Transverse colon (tissue), 4 donors: ENCODE results near the gene MFF. TPM values are rescaled to one million over a fixed set of nuclear protein-coding genes. Genes with fewer than 3 reads are reported as not detected.

Source experiments
- DNase-seq: peaks from one replicate; pipeline ENCODE4 v3.0.0-alpha.2; 2019
- H3K27ac ChIP-seq, 4 donors: fragments of 200-600 bp; sonication (generic); 2 replicates each; pipeline ENCODE4 v1.5.1; 2016 to 2018; ENCODE audit warnings: inconsistent platforms in 4 of 4
- H3K27me3 ChIP-seq: fragments of 200-600 bp; sonication (generic); 2 replicates; pipeline ENCODE4 v1.5.1; 2017; ENCODE audit warnings: inconsistent platforms
- H3K36me3 ChIP-seq, 4 donors: fragments of 200-600 bp; sonication (generic); 2 replicates each; pipeline ENCODE4 v1.5.1; 2017 to 2019; ENCODE audit warnings: inconsistent platforms in 4 of 4
- H3K4me1 ChIP-seq, 4 donors: fragments of 200-600 bp; sonication (generic); 2 replicates each; pipeline ENCODE4 v1.5.1; 2017 to 2020; ENCODE audit warnings: inconsistent platforms in 4 of 4
- H3K4me3 ChIP-seq, 4 donors: fragments of 200-600 bp; sonication (generic); 1 replicate in 1 of 4; 2 replicates in 3 of 4; pipeline versions ENCODE4 v1.5.1 to v1.6.1; 2017 to 2019; ENCODE audit warnings: inconsistent platforms in 4 of 4
- H3K9me3 ChIP-seq, 2 donors: fragments of 200-600 bp; sonication (generic); 2 replicates each; pipeline ENCODE4 v1.5.1; 2017 to 2019; ENCODE audit warnings: inconsistent platforms in 2 of 2
- CTCF ChIP-seq, 5 experiments: fragments of 200-600 bp in 3 of 5; fragments of 450-650 bp in 2 of 5; sonication (generic) in 3 of 5; IDR thresholded peaks; 1 replicate in 2 of 5; 2 replicates in 3 of 5; pipeline ENCODE4 v1.5.1; 2016 to 2017; ENCODE audit warnings: antibody characterized with exemption in 5 of 5, inconsistent platforms in 3 of 5, mild to moderate bottlenecking in 2 of 5, moderate library complexity in 1 of 5
- EP300 ChIP-seq: sonication (generic); formaldehyde crosslinking; IDR thresholded peaks from one replicate; pipeline ENCODE4 v1.6.1; 2017; ENCODE audit warnings: antibody characterized with exemption, low read depth
- POLR2A ChIP-seq: fragments of 450-650 bp; IDR thresholded peaks from one replicate; pipeline ENCODE4 v1.6.1; 2016; ENCODE audit warnings: antibody characterized with exemption, mild to moderate bottlenecking, moderate library complexity
- POLR2AphosphoS5 ChIP-seq, 3 donors: sonication (generic); formaldehyde crosslinking; IDR thresholded peaks; one replicate each; pipeline ENCODE4 v1.6.1; 2016; ENCODE audit warnings: antibody characterized with exemption in 3 of 3
- WGBS, 2 donors: methylation state at CpG; one replicate each; pipeline ENCODE4 v1.1.5; 2018; ENCODE audit warnings: low coverage in 1 of 2; 5-methylcytosine and 5-hydroxymethylcytosine counted together
- in situ Hi-C, 4 donors: fragments of 200-750 bp; cut with MboI; loops; one replicate each; pipeline versions ENCODE4 v1.15.0 to v1.15.1; 2017; ENCODE audit warnings: low sequenced_read_pairs in 3 of 4, low pct_ligation_motif_present in 1 of 4, low pct_unique_long_range_greater_than_20kb in 1 of 4
- intact Hi-C: fragments of 100-400 bp; cut with DNase I; formaldehyde crosslinking; loops from one replicate; pipeline ENCODE4 v1.15.1; 2023; ENCODE audit warnings: low total_unique reads
- total RNA-seq, 4 donors: library from RNA; depleted of rRNA; stranded (reverse); fragments of >200 nt; gene quantifications; one replicate each; pipeline ENCODE4 v1.1.0, GENCODE V29; 2016

The MFF gene
- total RNA-seq, 4 donors from 2014 or later, result 22.3 to 127 (median 103) TPM

GRCh38 chr2:227308784-227309183, 16.3 kb upstream of the MFF start:
- WGBS, 2 donors, result 85 to 90% methylated on average over 3 to 4 of the region's 4 CpGs
- no peaks in the 10 kb centered on the region for H3K27me3 ChIP-seq
- no peaks in the 10 kb centered on the region for H3K36me3 ChIP-seq
- H3K9me3 ChIP-seq, result no peaks in the 10 kb centered on the region
- intact Hi-C loops (no loop called here), in situ Hi-C loops (no loop called here)
- TF ChIP-seq EP300 (no peak), CTCF (IDR thresholded peaks at IDR 0.05) (no peak), POLR2AphosphoS5 (IDR thresholded peaks at IDR 0.05) (no peak), POLR2A (no peak)
- DNase-seq, result no peak
- H3K4me1 ChIP-seq, result no peaks in the 10 kb centered on the region
- H3K27ac ChIP-seq, result no peak overlapping the region
- no peak overlapping the region for H3K4me3 ChIP-seq

- no peak for TF ChIP-seq EP300
- no peak for TF ChIP-seq CTCF (IDR thresholded peaks at IDR 0.05)
- no peak for TF ChIP-seq POLR2A
- TF ChIP-seq POLR2AphosphoS5 (IDR thresholded peaks at IDR 0.05), result no peak
- Histone ChIP-seq H3K9me3 (no peaks in the 10 kb centered on the region), H3K4me3 (no peak overlapping the region), H3K27me3 (no peaks in the 10 kb centered on the region), H3K27ac (no peak overlapping the region), H3K36me3 (no peaks in the 10 kb centered on the region), H3K4me1 (no peaks in the 10 kb centered on the region)
- no peak for DNase-seq
- intact Hi-C loops, result no loop called here
- in situ Hi-C loops, result no loop called here
- WGBS, 2 donors, result 95 to 100% methylated on average over 1 to 4 of the region's 4 CpGs
Observed at GRCh38 chr2:227310756-227311110, 14.3 kb upstream of the MFF start.

GRCh38 chr2:227311861-227312506, 13.1 kb upstream of the MFF start:
- Histone ChIP-seq H3K4me1 (no peaks in the 10 kb centered on the region), H3K4me3 (no peak overlapping the region), H3K36me3 (no peaks in the 10 kb centered on the region), H3K27ac (no peak overlapping the region), H3K27me3 (no peaks in the 10 kb centered on the region), H3K9me3 (no peaks in the 10 kb centered on the region)
- intact Hi-C loops (no loop called here), in situ Hi-C loops (no loop called here)
- 92 to 100% methylated on average over 2 to 5 of the region's 5 CpGs for WGBS, 2 donors
- TF ChIP-seq POLR2A, result no peak
- no peak for TF ChIP-seq POLR2AphosphoS5 (IDR thresholded peaks at IDR 0.05)
- TF ChIP-seq EP300, result no peak
- TF ChIP-seq CTCF (IDR thresholded peaks at IDR 0.05), result no peak
- no peak for DNase-seq

GRCh38 chr2:227312579-227312978, 12.5 kb upstream of the MFF start:
- in situ Hi-C loops, result no loop called here
- no peaks in the 10 kb centered on the region for H3K36me3 ChIP-seq
- H3K27ac ChIP-seq, result no peak overlapping the region
- H3K27me3 ChIP-seq, result no peaks in the 10 kb centered on the region
- no peaks in the 10 kb centered on the region for H3K4me1 ChIP-seq
- no peak for DNase-seq
- WGBS, 2 donors, result 45 to 46% methylated on average over 2 of the region's 2 CpGs
- intact Hi-C loops, result no loop called here
- TF ChIP-seq CTCF (IDR thresholded peaks at IDR 0.05), result no peak
- TF ChIP-seq POLR2A, result no peak
- no peak for TF ChIP-seq POLR2AphosphoS5 (IDR thresholded peaks at IDR 0.05)
- TF ChIP-seq EP300, result no peak
- no peaks in the 10 kb centered on the region for H3K9me3 ChIP-seq
- H3K4me3 ChIP-seq, result no peak overlapping the region
